Measurements from ENCODE around the gene ZMYND10. TPM values are rescaled to one million over a fixed set of nuclear protein-coding genes. Genes with fewer than 3 reads are reported as not detected.

ZMYND10 gene
- total RNA-seq, 4 donors from 2014 or later, result 0.42 to 1.8 (median 0.74) TPM; not detected in 1

DNA sequence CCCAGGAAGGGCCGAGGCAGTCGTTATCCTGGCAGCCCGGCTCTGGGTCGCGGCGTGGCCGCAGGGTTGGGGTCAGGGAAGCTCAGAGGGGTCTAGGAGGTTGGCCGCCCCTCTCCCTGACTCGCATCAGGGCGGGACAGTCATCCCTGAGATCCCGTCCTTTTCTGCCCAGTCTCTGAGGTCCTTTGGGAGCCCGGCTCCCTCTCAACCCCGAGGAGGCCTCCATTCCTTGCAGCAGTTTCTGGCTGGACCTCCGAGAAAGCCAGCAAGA, 23.5 kb downstream of the ZMYND10 start:
- 12 to 19% methylated on average over 6 to 12 of the region's 14 CpGs for WGBS, 2 donors
- H3K4me3 ChIP-seq (ENCODE audit: low read depth, poor library complexity, severe bottlenecking), result peak overlapping the region; percentile 42
- intact Hi-C loops (cut with DNase I; ENCODE audit: low total_unique reads), result no loop called here
- DNase-seq (ENCODE audit: low spot score in 2 of 2), result peak in 1 of 2 donors; percentile 32
- no peak for TF ChIP-seq POLR2A (IDR thresholded peaks at IDR 0.05)
- TF ChIP-seq, protein P1, sequence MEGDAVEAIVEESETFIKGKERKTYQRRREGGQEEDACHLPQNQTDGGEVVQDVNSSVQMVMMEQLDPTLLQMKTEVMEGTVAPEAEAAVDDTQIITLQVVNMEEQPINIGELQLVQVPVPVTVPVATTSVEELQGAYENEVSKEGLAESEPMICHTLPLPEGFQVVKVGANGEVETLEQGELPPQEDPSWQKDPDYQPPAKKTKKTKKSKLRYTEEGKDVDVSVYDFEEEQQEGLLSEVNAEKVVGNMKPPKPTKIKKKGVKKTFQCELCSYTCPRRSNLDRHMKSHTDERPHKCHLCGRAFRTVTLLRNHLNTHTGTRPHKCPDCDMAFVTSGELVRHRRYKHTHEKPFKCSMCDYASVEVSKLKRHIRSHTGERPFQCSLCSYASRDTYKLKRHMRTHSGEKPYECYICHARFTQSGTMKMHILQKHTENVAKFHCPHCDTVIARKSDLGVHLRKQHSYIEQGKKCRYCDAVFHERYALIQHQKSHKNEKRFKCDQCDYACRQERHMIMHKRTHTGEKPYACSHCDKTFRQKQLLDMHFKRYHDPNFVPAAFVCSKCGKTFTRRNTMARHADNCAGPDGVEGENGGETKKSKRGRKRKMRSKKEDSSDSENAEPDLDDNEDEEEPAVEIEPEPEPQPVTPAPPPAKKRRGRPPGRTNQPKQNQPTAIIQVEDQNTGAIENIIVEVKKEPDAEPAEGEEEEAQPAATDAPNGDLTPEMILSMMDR (IDR thresholded peaks at IDR 0.05), result no peak

- peak overlapping the region; percentile 42 for H3K4me3 ChIP-seq (ENCODE audit: low read depth, poor library complexity, severe bottlenecking)
- intact Hi-C loops (cut with DNase I; ENCODE audit: low total_unique reads), result no loop called here
- WGBS, 2 donors, result 2 to 5% methylated on average over 40 to 46 of the region's 59 CpGs
- no peak for TF ChIP-seq POLR2A (IDR thresholded peaks at IDR 0.05)
- TF ChIP-seq, protein P1 (IDR thresholded peaks at IDR 0.05), result no peak
- DNase-seq (ENCODE audit: low spot score in 2 of 2), result peak; percentile 84 to 97
These were observed 24.0 kb downstream of the ZMYND10 start for GRCh38 chr3:50321336-50322114.

- peak in 1 of 2 donors; percentile 94 for DNase-seq (ENCODE audit: low spot score in 2 of 2)
- H3K4me3 ChIP-seq (ENCODE audit: low read depth, poor library complexity, severe bottlenecking), result peak overlapping the region; percentile 42
- intact Hi-C loops (cut with DNase I; ENCODE audit: low total_unique reads), result no loop called here
- 0% methylated on average over 7 to 19 of the region's 45 CpGs for WGBS, 2 donors
- no peak for TF ChIP-seq POLR2A (IDR thresholded peaks at IDR 0.05)
- TF ChIP-seq, protein P1 (IDR thresholded peaks at IDR 0.05), result no peak
These were observed 24.6 kb downstream of the ZMYND10 start for GRCh38 chr3:50320853-50321335.

DNA sequence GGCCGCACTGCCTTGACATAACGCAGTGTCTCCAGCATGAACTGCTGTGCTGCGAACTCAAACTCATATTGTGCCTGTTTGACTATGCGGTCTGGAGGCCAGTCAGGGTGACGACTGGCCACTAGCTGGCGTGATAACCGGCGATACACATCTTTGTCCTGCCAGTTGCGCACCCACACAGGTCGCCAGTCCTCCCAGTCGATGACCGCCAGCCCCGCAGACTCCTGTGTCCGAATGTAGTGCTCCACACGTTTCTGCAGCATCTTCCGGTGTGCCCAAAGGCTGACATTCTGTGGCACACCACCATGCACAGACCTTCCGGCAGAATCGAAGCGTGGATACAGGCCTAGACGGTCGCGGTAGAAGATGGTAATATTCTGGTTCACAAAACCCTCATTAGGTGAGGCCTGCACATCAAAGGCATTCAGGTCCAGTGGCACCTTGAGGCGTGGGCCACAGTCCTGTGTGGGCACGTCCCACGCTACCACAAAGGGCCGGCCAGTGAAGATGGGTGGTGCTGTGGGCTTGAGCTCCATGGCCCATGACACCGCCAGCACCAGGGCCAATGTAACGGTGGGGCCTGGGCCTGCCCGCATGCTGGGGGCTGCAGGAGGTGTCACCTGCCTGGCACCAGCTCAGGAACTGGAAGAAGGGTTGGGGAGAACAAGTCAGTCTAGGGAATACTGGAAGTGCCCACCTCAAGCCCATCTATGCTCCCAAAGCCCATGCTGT, 25.5 kb downstream of the ZMYND10 start:
- DNase-seq (ENCODE audit: low spot score in 2 of 2), result peak in 1 of 2 donors; percentile 18
- H3K4me3 ChIP-seq (ENCODE audit: low read depth, poor library complexity, severe bottlenecking), result peak overlapping the region; percentile 42
- intact Hi-C loops (cut with DNase I; ENCODE audit: low total_unique reads), result no loop called here
- 77% methylated on average over 28 of the region's 29 CpGs for WGBS, 2 donors
- TF ChIP-seq, protein P1 (IDR thresholded peaks at IDR 0.05), result no peak
- TF ChIP-seq POLR2A (IDR thresholded peaks at IDR 0.05), result no peak

DNA sequence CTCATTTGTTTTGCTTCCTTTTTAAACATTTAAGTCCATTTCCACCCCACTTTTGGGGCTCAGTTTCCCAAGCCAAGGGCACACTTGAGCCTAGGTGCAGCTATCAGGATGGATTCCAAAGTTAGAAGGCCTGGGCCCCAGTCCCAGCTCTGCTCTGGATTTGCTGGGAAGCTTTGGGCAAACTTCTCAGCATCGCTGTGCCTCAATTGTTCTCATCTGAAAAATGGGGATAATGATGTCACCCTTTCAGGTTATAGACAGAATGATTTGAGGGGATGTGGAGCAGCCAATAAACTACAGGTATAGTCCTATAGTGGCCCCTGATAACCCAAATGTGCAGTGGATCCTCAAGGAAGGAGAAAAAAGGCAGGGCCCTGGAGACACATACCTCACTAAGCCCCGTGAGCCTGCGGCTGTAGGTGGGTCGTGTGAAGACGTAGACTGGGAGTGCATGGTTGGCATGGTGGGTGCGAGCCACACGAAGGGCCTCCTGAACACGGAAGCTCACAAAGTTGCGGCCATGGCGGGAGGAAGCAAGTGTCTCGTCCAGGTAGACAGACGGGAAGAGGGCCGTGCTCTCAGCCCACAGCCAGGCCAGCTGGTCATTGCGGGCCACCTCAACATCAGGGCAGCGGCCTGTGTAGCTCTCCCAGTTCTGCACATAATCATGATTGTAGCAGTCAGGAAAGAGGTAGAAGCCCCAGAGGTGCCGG, 26.2 kb downstream of the ZMYND10 start:
- TF ChIP-seq, protein P1 (IDR thresholded peaks at IDR 0.05), result no peak
- TF ChIP-seq POLR2A (IDR thresholded peaks at IDR 0.05), result no peak
- DNase-seq (ENCODE audit: low spot score in 2 of 2), result no peak
- WGBS, 2 donors, result 83 to 88% methylated on average over 16 of the region's 16 CpGs
- intact Hi-C loops (cut with DNase I; ENCODE audit: low total_unique reads), result no loop called here
- H3K4me3 ChIP-seq (ENCODE audit: low read depth, poor library complexity, severe bottlenecking), result no peak overlapping the region
